Measurements from ENCODE around the gene NBAS.

Gene NBAS

DNA sequence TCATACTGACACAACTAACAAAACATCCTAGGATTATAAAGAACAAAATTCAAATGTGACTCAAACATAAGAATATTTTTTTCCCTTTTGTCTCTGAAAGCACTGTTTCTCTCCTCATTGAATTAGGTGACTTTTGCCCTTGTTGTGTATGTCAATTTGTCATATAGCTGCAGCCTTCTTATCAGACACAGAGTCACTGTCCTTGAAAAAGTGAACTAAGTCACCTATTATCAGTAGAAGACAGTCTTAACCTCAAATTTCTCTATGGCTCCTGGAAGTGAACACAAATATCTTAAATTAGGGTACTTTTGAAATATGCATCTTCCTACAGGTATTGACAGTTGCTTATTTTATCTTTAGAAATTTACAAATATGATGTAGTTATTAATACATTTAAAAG lies 360.6 kb downstream of the NBAS start:
- Histone ChIP-seq H3K36me3 (ENCODE audit: control insufficient read depth in 2 of 2, insufficient read depth in 1 of 2, low read length in 2 of 2) (no peaks in the 10 kb centered on the region), H3K4me1 (ENCODE audit: control insufficient read depth, insufficient read depth, low read length) (no peaks in the 10 kb centered on the region), H3K27ac (ENCODE audit: extremely low read depth, low read depth, low read length) (no peak overlapping the region), H3K4me3 (ENCODE audit: low read depth, low read length) (no peak overlapping the region), H3K9me3 (ENCODE audit: control insufficient read depth, insufficient read depth, low read depth, low read length) (no peaks in the 10 kb centered on the region)
- TF ChIP-seq ZSCAN16 (tag by site-specific recombination; IDR thresholded peaks at IDR 0.05) = no peak
- TF ChIP-seq ZNF560 (tag by site-specific recombination; IDR thresholded peaks at IDR 0.05; ENCODE audit: borderline replicate concordance) = no peak
- no peak for TF ChIP-seq ZNF2 (tag by site-specific recombination; IDR thresholded peaks at IDR 0.05)
- no peak for TF ChIP-seq ZXDB (tag by site-specific recombination; IDR thresholded peaks at IDR 0.05)
- no peak for TF ChIP-seq ZBTB20 (tag by site-specific recombination; IDR thresholded peaks at IDR 0.05)
- no peak for TF ChIP-seq ZNF670 (tag by site-specific recombination; IDR thresholded peaks at IDR 0.05; ENCODE audit: low read depth)
- no peak for TF ChIP-seq ZNF596 (tag by site-specific recombination; IDR thresholded peaks at IDR 0.05)
- TF ChIP-seq, protein P1, sequence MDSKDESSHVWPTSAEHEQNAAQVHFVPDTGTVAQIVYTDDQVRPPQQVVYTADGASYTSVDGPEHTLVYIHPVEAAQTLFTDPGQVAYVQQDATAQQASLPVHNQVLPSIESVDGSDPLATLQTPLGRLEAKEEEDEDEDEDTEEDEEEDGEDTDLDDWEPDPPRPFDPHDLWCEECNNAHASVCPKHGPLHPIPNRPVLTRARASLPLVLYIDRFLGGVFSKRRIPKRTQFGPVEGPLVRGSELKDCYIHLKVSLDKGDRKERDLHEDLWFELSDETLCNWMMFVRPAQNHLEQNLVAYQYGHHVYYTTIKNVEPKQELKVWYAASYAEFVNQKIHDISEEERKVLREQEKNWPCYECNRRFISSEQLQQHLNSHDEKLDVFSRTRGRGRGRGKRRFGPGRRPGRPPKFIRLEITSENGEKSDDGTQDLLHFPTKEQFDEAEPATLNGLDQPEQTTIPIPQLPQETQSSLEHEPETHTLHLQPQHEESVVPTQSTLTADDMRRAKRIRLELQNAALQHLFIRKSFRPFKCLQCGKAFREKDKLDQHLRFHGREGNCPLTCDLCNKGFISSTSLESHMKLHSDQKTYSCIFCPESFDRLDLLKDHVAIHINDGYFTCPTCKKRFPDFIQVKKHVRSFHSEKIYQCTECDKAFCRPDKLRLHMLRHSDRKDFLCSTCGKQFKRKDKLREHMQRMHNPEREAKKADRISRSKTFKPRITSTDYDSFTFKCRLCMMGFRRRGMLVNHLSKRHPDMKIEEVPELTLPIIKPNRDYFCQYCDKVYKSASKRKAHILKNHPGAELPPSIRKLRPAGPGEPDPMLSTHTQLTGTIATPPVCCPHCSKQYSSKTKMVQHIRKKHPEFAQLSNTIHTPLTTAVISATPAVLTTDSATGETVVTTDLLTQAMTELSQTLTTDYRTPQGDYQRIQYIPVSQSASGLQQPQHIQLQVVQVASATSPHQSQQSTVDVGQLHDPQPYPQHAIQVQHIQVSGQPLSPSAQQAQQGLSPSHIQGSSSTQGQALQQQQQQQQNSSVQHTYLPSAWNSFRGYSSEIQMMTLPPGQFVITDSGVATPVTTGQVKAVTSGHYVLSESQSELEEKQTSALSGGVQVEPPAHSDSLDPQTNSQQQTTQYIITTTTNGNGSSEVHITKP (tag by site-specific recombination; IDR thresholded peaks at IDR 0.05) = no peak
- no peak for TF ChIP-seq ZNF830 (tag by site-specific recombination; IDR thresholded peaks at IDR 0.05; ENCODE audit: low read depth)
- ChIA-PET POLR2A (no interaction called here), CTCF (no interaction called here)

GRCh38 chr2:15198051-15198450 lies 363.1 kb downstream of the NBAS start:
- Histone ChIP-seq H3K9me3 (ENCODE audit: control insufficient read depth, insufficient read depth, low read depth, low read length) (no peaks in the 10 kb centered on the region), H3K4me1 (ENCODE audit: control insufficient read depth, insufficient read depth, low read length) (no peaks in the 10 kb centered on the region), H3K27ac (ENCODE audit: extremely low read depth, low read depth, low read length) (no peak overlapping the region), H3K4me3 (ENCODE audit: low read depth, low read length) (no peak overlapping the region), H3K36me3 (ENCODE audit: control insufficient read depth in 2 of 2, insufficient read depth in 1 of 2, low read length in 2 of 2) (no peaks in the 10 kb centered on the region)
- no peak for TF ChIP-seq IKZF3 (tag by site-specific recombination; IDR thresholded peaks at IDR 0.05)
- no peak for TF ChIP-seq CTCF (tag by site-specific recombination; IDR thresholded peaks at IDR 0.05)
- TF ChIP-seq ZNF16 (tag by site-specific recombination; IDR thresholded peaks at IDR 0.05; ENCODE audit: low read depth) = no peak
- no peak for TF ChIP-seq ZNF341 (tag by site-specific recombination; IDR thresholded peaks at IDR 0.05; ENCODE audit: low read depth)
- TF ChIP-seq BCL11B (tag by site-specific recombination; IDR thresholded peaks at IDR 0.05; ENCODE audit: low read depth) = no peak
- TF ChIP-seq ZNF202 (tag by site-specific recombination; IDR thresholded peaks at IDR 0.05; ENCODE audit: borderline replicate concordance) = no peak
- TF ChIP-seq ZSCAN23 (tag by site-specific recombination; IDR thresholded peaks at IDR 0.05) = no peak
- TF ChIP-seq AEBP2 (tag by site-specific recombination; IDR thresholded peaks at IDR 0.05; ENCODE audit: borderline replicate concordance) = no peak
- no peak for TF ChIP-seq ZNF19 (tag by site-specific recombination; IDR thresholded peaks at IDR 0.05; ENCODE audit: low read depth)
- no peak for TF ChIP-seq ZNF596 (tag by site-specific recombination; IDR thresholded peaks at IDR 0.05)
- TF ChIP-seq ZNF132 (tag by site-specific recombination; IDR thresholded peaks at IDR 0.05; ENCODE audit: borderline replicate concordance) = no peak
- no peak for TF ChIP-seq GLI2 (tag by site-specific recombination; IDR thresholded peaks at IDR 0.05; ENCODE audit: borderline replicate concordance, low read depth)
- no peak for TF ChIP-seq SP2 (tag by site-specific recombination; IDR thresholded peaks at IDR 0.05)
- no peak for TF ChIP-seq ZNF416 (tag by site-specific recombination; IDR thresholded peaks at IDR 0.05)
- TF ChIP-seq, protein P2, sequence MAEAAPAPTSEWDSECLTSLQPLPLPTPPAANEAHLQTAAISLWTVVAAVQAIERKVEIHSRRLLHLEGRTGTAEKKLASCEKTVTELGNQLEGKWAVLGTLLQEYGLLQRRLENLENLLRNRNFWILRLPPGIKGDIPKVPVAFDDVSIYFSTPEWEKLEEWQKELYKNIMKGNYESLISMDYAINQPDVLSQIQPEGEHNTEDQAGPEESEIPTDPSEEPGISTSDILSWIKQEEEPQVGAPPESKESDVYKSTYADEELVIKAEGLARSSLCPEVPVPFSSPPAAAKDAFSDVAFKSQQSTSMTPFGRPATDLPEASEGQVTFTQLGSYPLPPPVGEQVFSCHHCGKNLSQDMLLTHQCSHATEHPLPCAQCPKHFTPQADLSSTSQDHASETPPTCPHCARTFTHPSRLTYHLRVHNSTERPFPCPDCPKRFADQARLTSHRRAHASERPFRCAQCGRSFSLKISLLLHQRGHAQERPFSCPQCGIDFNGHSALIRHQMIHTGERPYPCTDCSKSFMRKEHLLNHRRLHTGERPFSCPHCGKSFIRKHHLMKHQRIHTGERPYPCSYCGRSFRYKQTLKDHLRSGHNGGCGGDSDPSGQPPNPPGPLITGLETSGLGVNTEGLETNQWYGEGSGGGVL (tag by site-specific recombination; IDR thresholded peaks at IDR 0.05) = no peak
- ChIA-PET POLR2A (interaction anchor here (0.6 kb wide), 1 partner anchor 137 kb away, joined by 5 read pairs; no protein-coding TSS in a partner anchor), CTCF (no interaction called here)
